WTC11 (cell line): ENCODE results near the gene XAB2. TPM values are rescaled to one million over a fixed set of nuclear protein-coding genes. Genes with fewer than 3 reads are reported as not detected.

Source experiments
- ATAC-seq: fragments of 200-7000 bp; cut with Tn5 transposase; 2 replicates; pipeline ENCODE4 v1.10.0; 2021; ENCODE audit warnings: mild to moderate bottlenecking, moderate library complexity
- CTCF ChIA-PET: fragments of 300-600 bp; sonication (Branson Sonifier 250); formaldehyde crosslinking; loops from one replicate; lab custom pipeline; 2021; ENCODE audit warnings: antibody characterized with exemption; lab: Charles Lee
- POLR2A ChIA-PET: fragments of 350-600 bp; sonication (Branson Sonifier 250); formaldehyde crosslinking; loops from one replicate; lab custom pipeline; 2021; ENCODE audit warnings: antibody characterized with exemption; lab: Charles Lee
- DNase-seq: peaks from one replicate; pipeline ENCODE4 v3.0.0; 2021; ENCODE audit warnings: low spot score
- H3K27ac Mint-ChIP-seq: 2 replicates; pipeline ENCODE4 v1.8.0; 2021; ENCODE audit warnings: mixed read lengths
- H3K27me3 Mint-ChIP-seq: 2 replicates; pipeline ENCODE4 v1.8.0; 2021; ENCODE audit warnings: low read depth, mild to moderate bottlenecking, moderate library complexity, mixed read lengths
- H3K36me3 Mint-ChIP-seq: 2 replicates; pipeline ENCODE4 v1.8.0; 2021; ENCODE audit warnings: mixed read lengths
- H3K4me1 Mint-ChIP-seq: 2 replicates; pipeline ENCODE4 v1.8.0; 2022; ENCODE audit warnings: mixed read lengths
- H3K4me3 Mint-ChIP-seq: 2 replicates; pipeline ENCODE4 v1.8.0; 2021; ENCODE audit warnings: mild to moderate bottlenecking, moderate library complexity, mixed read lengths
- H3K9me3 Mint-ChIP-seq: 2 replicates; pipeline ENCODE4 v1.8.0; 2021; ENCODE audit warnings: mixed read lengths
- ATF3 ChIP-seq: sonication (generic); formaldehyde crosslinking; conservative IDR thresholded peaks from 2 replicates; pipeline ENCODE4 v1.8.1; 2022; ENCODE audit warnings: mild to moderate bottlenecking, missing genetic modification reagents
- CBFB ChIP-seq: sonication (generic); formaldehyde crosslinking; IDR thresholded peaks from 2 replicates; pipeline ENCODE4 v1.8.1; 2022; ENCODE audit warnings: mild to moderate bottlenecking, low read depth, missing genetic modification reagents
- CREB1 ChIP-seq: sonication (generic); formaldehyde crosslinking; IDR thresholded peaks from 2 replicates; pipeline ENCODE4 v1.8.0; 2023; ENCODE audit warnings: mild to moderate bottlenecking, missing genetic modification reagents
- ETV6 ChIP-seq: sonication (generic); formaldehyde crosslinking; IDR thresholded peaks from 2 replicates; pipeline ENCODE4 v1.8.1; 2022; ENCODE audit warnings: mild to moderate bottlenecking, missing genetic modification reagents
- GABPB1 ChIP-seq: sonication (generic); formaldehyde crosslinking; IDR thresholded peaks from 2 replicates; pipeline ENCODE4 v1.8.1; 2023; ENCODE audit warnings: mild to moderate bottlenecking, missing genetic modification reagents
- IRF2 ChIP-seq: sonication (generic); formaldehyde crosslinking; IDR thresholded peaks from 2 replicates; pipeline ENCODE4 v1.8.0; 2022; ENCODE audit warnings: low read depth, missing genetic modification reagents, borderline replicate concordance
- MAX ChIP-seq: sonication (generic); formaldehyde crosslinking; IDR thresholded peaks from 2 replicates; pipeline ENCODE4 v1.8.0; 2022; ENCODE audit warnings: mild to moderate bottlenecking, missing genetic modification reagents
- MLX ChIP-seq: sonication (generic); formaldehyde crosslinking; IDR thresholded peaks from 2 replicates; pipeline ENCODE4 v1.8.1; 2023; ENCODE audit warnings: mild to moderate bottlenecking, missing genetic modification reagents, moderate library complexity
- NR1H2 ChIP-seq: sonication (generic); formaldehyde crosslinking; IDR thresholded peaks from 2 replicates; pipeline ENCODE4 v1.9.0; 2021; ENCODE audit warnings: mild to moderate bottlenecking, moderate library complexity, missing genetic modification reagents
- NR2C2 ChIP-seq: sonication (generic); formaldehyde crosslinking; IDR thresholded peaks from 2 replicates; pipeline ENCODE4 v1.8.0; 2022; ENCODE audit warnings: mild to moderate bottlenecking, missing genetic modification reagents
- PRDM15 ChIP-seq: sonication (generic); formaldehyde crosslinking; IDR thresholded peaks from 2 replicates; pipeline ENCODE4 v1.8.0; 2022; ENCODE audit warnings: missing genetic modification reagents
- SP1 ChIP-seq: sonication (generic); formaldehyde crosslinking; conservative IDR thresholded peaks from 2 replicates; pipeline ENCODE4 v1.8.1; 2022; ENCODE audit warnings: missing genetic modification reagents
- TEAD4 ChIP-seq: sonication (generic); formaldehyde crosslinking; IDR thresholded peaks from 2 replicates; pipeline ENCODE4 v1.8.0; 2022; ENCODE audit warnings: mild to moderate bottlenecking, missing genetic modification reagents
- ZNF219 ChIP-seq: sonication (generic); formaldehyde crosslinking; IDR thresholded peaks from 2 replicates; pipeline ENCODE4 v1.8.0; 2023; ENCODE audit warnings: missing genetic modification reagents, mild to moderate bottlenecking, borderline replicate concordance
- ZNF317 ChIP-seq: sonication (generic); formaldehyde crosslinking; IDR thresholded peaks from 2 replicates; pipeline ENCODE4 v1.8.1; 2023; ENCODE audit warnings: low read depth, mild to moderate bottlenecking, moderate library complexity, missing genetic modification reagents, borderline replicate concordance
- total RNA-seq: library from RNA; stranded (reverse); gene quantifications from 3 replicates; pipeline ENCODE4 v1.2.3, GENCODE V29; 2021

The XAB2 gene
- total RNA-seq, 1 experiment from 2014 or later, result 65.7 TPM

- DNase-seq (no peak), ATAC-seq (no peak)
- no peaks in the 10 kb centered on the region; the same call in 1 of the 2 replicates for H3K27me3 Mint-ChIP-seq
- H3K4me1 Mint-ChIP-seq, result no peaks in the 10 kb centered on the region
- H3K4me3 Mint-ChIP-seq, result no peak overlapping the region
- TF ChIP-seq NR2C2 (CRISPR knock-in tag) (no peak), ATF3 (CRISPR knock-in tag) (no peak), CREB1 (no peak), MLX (CRISPR knock-in tag) (no peak)
- ChIA-PET POLR2A (no interaction called here), CTCF (interaction anchor here (1.1 to 2.5 kb wide), 2 partner anchors 23 to 49 kb away, joined by 4 to 9 read pairs; no protein-coding TSS in a partner anchor)
- peaks cover 21% of the 10 kb centered on the region for H3K36me3 Mint-ChIP-seq
- H3K27ac Mint-ChIP-seq, result no peak overlapping the region
- no peaks in the 10 kb centered on the region for H3K9me3 Mint-ChIP-seq
Observed at GRCh38 chr19:7617735-7618134, 11.6 kb downstream of the XAB2 start.

GRCh38 chr19:7617172-7617571, 12.2 kb downstream of the XAB2 start:
- peaks cover 19% of the 10 kb centered on the region for H3K36me3 Mint-ChIP-seq
- no peaks in the 10 kb centered on the region for H3K4me1 Mint-ChIP-seq
- DNase-seq (no peak), ATAC-seq (no peak)
- ChIA-PET CTCF (interaction anchor here (1.1 to 2.5 kb wide), 2 partner anchors 24 to 49 kb away, joined by 4 to 9 read pairs; no protein-coding TSS in a partner anchor), POLR2A (no interaction called here)
- no peaks in the 10 kb centered on the region for H3K9me3 Mint-ChIP-seq
- no peaks in the 10 kb centered on the region; the same call in 1 of the 2 replicates for H3K27me3 Mint-ChIP-seq
- H3K27ac Mint-ChIP-seq, result no peak overlapping the region
- TF ChIP-seq CBFB (CRISPR knock-in tag), result no peak
- TF ChIP-seq ETV6 (CRISPR knock-in tag), result no peak
- TF ChIP-seq CREB1, result no peak
- no peak overlapping the region for H3K4me3 Mint-ChIP-seq

GRCh38 chr19:7614859-7615741, 14.2 kb downstream of the XAB2 start:
- Mint-ChIP-seq H3K27ac (no peak overlapping the region), H3K36me3 (peaks cover 14% of the 10 kb centered on the region; the same call in 1 of the 2 replicates), H3K9me3 (no peaks in the 10 kb centered on the region), H3K27me3 (no peaks in the 10 kb centered on the region; the same call in 1 of the 2 replicates), H3K4me3 (no peak overlapping the region), H3K4me1 (no peaks in the 10 kb centered on the region)
- CTCF ChIA-PET, result interaction anchor here (1.0 kb wide), 1 partner anchor 47 kb away, joined by 5 read pairs; no protein-coding TSS in a partner anchor
- ATAC-seq, result no peak
- TF ChIP-seq CREB1 (no peak), PRDM15 (CRISPR knock-in tag) (no peak), MLX (CRISPR knock-in tag) (no peak), MAX (no peak), IRF2 (no peak), ZNF317 (CRISPR knock-in tag) (no peak), ZNF219 (no peak), SP1 (no peak), GABPB1 (CRISPR knock-in tag) (no peak), NR1H2 (CRISPR knock-in tag) (no peak), TEAD4 (CRISPR knock-in tag) (no peak)
- POLR2A ChIA-PET, result no interaction called here
- DNase-seq, result no peak
